ENCODE results near the gene CRB1. TPM values are rescaled to one million over a fixed set of nuclear protein-coding genes. Genes with fewer than 3 reads are reported as not detected.
A peak's percentile ranks its signal among the peaks of the same experiment; 100 is the strongest.

The CRB1 gene
- total and polyA plus RNA-seq, 2 of the 8 experiments (the other 6 are each of a cell fraction or from before 2014, with no cell fraction given): 0.03 TPM; not detected in 1

- TF ChIP-seq CEBPB (IDR thresholded peaks at IDR 0.05; ENCODE audit: low read depth, low read length): peak; percentile 46; the same call in 1 of the 2 replicates
Observed at GRCh38 chr1:197424380-197424779, 156.3 kb downstream of the CRB1 start (continued).
